ENCODE data around the gene STAT2. TPM values are rescaled to one million over a fixed set of nuclear protein-coding genes. Genes with fewer than 3 reads are reported as not detected.

The STAT2 gene
- total and polyA plus RNA-seq, 9 donors: 56.1 to 161 (median 90.2) TPM

- no peaks in the 10 kb centered on the region for H3K4me1 ChIP-seq (ENCODE audit: insufficient read depth)
Measured at GRCh38 chr12:56339158-56339422, 20.8 kb downstream of the STAT2 start.

GRCh38 chr12:56338308-56339157 lies 21.4 kb downstream of the STAT2 start, which contains the start of gene IL23A:
Gene IL23A, plus strand, starts transcription at chr12:56338884. Its CDS starts 161 bp downstream, at chr12:56339045.
- intact Hi-C loops (cut with DNase I): loop anchor here in 1 of 4 donors (10.0 kb wide), 1 partner anchor 126 kb away; the partner anchor contains the start of gene SPRYD4
- no peak within 1 kb of the TSS for H3K27ac ChIP-seq
- no peak within 1 kb of the TSS for H3K4me3 ChIP-seq
- TF ChIP-seq POLR2A (IDR thresholded peaks at IDR 0.05) (no peak), EP300 (IDR thresholded peaks at IDR 0.05) (no peak), CTCF (IDR thresholded peaks at IDR 0.05) (no peak)
- WGBS, 3 donors: 31 to 36% (median 36%) methylated on average over 9 of the region's 9 CpGs
- no peaks in the 10 kb centered on the region for H3K27me3 ChIP-seq
- H3K36me3 ChIP-seq: no peaks in the 10 kb centered on the region
- no peaks in the 10 kb centered on the region for H3K9me3 ChIP-seq
- H3K4me1 ChIP-seq (ENCODE audit: insufficient read depth): no peaks in the 10 kb centered on the region
- DNase-seq: no peak

More at GRCh38 chr12:56339158-56339422, 20.8 kb downstream of the STAT2 start:
- Histone ChIP-seq H3K9me3 (no peaks in the 10 kb centered on the region), H3K27me3 (no peaks in the 10 kb centered on the region), H3K27ac (no peak overlapping the region), H3K4me3 (no peak overlapping the region), H3K36me3 (no peaks in the 10 kb centered on the region)
- TF ChIP-seq EP300 (IDR thresholded peaks at IDR 0.05) (no peak), POLR2A (IDR thresholded peaks at IDR 0.05) (no peak), CTCF (IDR thresholded peaks at IDR 0.05) (no peak)
- intact Hi-C loops (cut with DNase I): loop anchor here in 1 of 4 donors (10.0 kb wide), 1 partner anchor 126 kb away; the partner anchor contains the start of gene SPRYD4
- 66 to 75% (median 71%) methylated on average over 1 of the region's 1 CpG for WGBS, 3 donors
- no peak for DNase-seq

- WGBS, 3 donors: 77 to 85% (median 84%) methylated on average over 8 of the region's 8 CpGs
- DNase-seq: no peak
- intact Hi-C loops (cut with DNase I): loop anchor here in 1 of 4 donors (10.0 kb wide), 1 partner anchor 127 kb away; the partner anchor contains the start of gene SPRYD4
Measured at GRCh38 chr12:56337753-56338251, 22.1 kb downstream of the STAT2 start.

More at GRCh38 chr12:56337753-56338251, 22.1 kb downstream of the STAT2 start:
- Histone ChIP-seq H3K4me1 (ENCODE audit: insufficient read depth) (peaks cover 4% of the 10 kb centered on the region), H3K9me3 (no peaks in the 10 kb centered on the region), H3K27ac (no peak overlapping the region), H3K36me3 (no peaks in the 10 kb centered on the region), H3K4me3 (no peak overlapping the region), H3K27me3 (no peaks in the 10 kb centered on the region)
- TF ChIP-seq POLR2A (IDR thresholded peaks at IDR 0.05) (no peak), EP300 (IDR thresholded peaks at IDR 0.05) (no peak), CTCF (IDR thresholded peaks at IDR 0.05) (no peak)
